A673 (cell line): Measurements from ENCODE around the gene CCIN. TPM values are rescaled to one million over a fixed set of nuclear protein-coding genes. Genes with fewer than 3 reads are reported as not detected.

Experiments used
- BruUV-seq: library from RNA; stranded (reverse); fragments of 400-500 nt; replicated peaks from 2 replicates; lab custom pipeline; 2021; lab: Mats Ljungman, UMichigan
- CTCF ChIA-PET: fragments of 300-600 bp; sonication (Branson Sonifier 250); formaldehyde crosslinking; loops from one replicate; lab custom pipeline; 2022; ENCODE audit warnings: antibody characterized with exemption; lab: Charles Lee
- POLR2A ChIA-PET: fragments of 300-600 bp; sonication (Branson Sonifier 250); formaldehyde crosslinking; loops from one replicate; lab custom pipeline; 2022; ENCODE audit warnings: antibody characterized with exemption; ENCODE audit not compliant: low non-redundant PET; lab: Charles Lee
- DNase-seq: peaks from one replicate; pipeline ENCODE4 v3.0.0-alpha.2; 2015; ENCODE audit warnings: low spot score
- H3K27ac ChIP-seq: fragments of 200-600 bp; sonication (generic); 2 replicates; pipeline ENCODE4 v1.5.1; 2016; ENCODE audit warnings: mixed run types, low read depth, mild to moderate bottlenecking, mixed read lengths, antibody characterized with exemption, low read length; ENCODE audit not compliant: poor library complexity, severe bottlenecking
- H3K27me3 ChIP-seq: fragments of 200-600 bp; sonication (generic); replicated peaks from 2 replicates; pipeline ENCODE4 v1.6.1; 2017; ENCODE audit warnings: mixed run types, low read depth, mild to moderate bottlenecking, mixed read lengths, antibody characterized with exemption, low read length; ENCODE audit not compliant: insufficient read depth, poor library complexity
- H3K36me3 ChIP-seq: fragments of 200-600 bp; sonication (generic); 2 replicates; pipeline ENCODE4 v1.6.1; 2016; ENCODE audit warnings: mixed run types, mild to moderate bottlenecking, mixed read lengths, antibody characterized with exemption, low read length; ENCODE audit not compliant: insufficient read depth, poor library complexity, severe bottlenecking
- H3K4me1 ChIP-seq: fragments of 200-600 bp; sonication (generic); 2 replicates; pipeline ENCODE4 v1.6.1; 2017; ENCODE audit warnings: mixed run types, mild to moderate bottlenecking, mixed read lengths, antibody characterized with exemption, low read length; ENCODE audit not compliant: insufficient read depth, poor library complexity, severe bottlenecking
- H3K4me3 ChIP-seq: fragments of 200-600 bp; sonication (generic); 2 replicates; pipeline ENCODE4 v1.5.1; 2016; ENCODE audit warnings: low read depth, mixed run types, mild to moderate bottlenecking, mixed read lengths, low read length; ENCODE audit not compliant: poor library complexity, severe bottlenecking
- H3K9me3 ChIP-seq: fragments of 200-600 bp; sonication (generic); 2 replicates; pipeline ENCODE4 v1.6.1; 2016; ENCODE audit warnings: mixed run types, low read depth, mild to moderate bottlenecking, mixed read lengths, antibody characterized with exemption, low read length; ENCODE audit not compliant: poor library complexity, severe bottlenecking
- EZH2 ChIP-seq: fragments of 200-600 bp; sonication (generic); IDR thresholded peaks from 2 replicates; pipeline ENCODE4 v1.6.1; 2017; ENCODE audit warnings: borderline replicate concordance, low read depth, mild to moderate bottlenecking, mixed read lengths, antibody characterized with exemption, low read length; ENCODE audit not compliant: poor library complexity, severe bottlenecking
- intact Hi-C: fragments of 100-400 bp; cut with micrococcal nuclease; formaldehyde crosslinking; loops from one replicate; pipeline ENCODE4 v1.10.0; 2022; ENCODE audit not compliant: unreplicated experiment
- total RNA-seq: library from RNA; stranded (reverse); gene quantifications from 2 replicates; pipeline ENCODE4 v1.2.3, GENCODE V29; 2021
- TF ChIP-seq, protein P1 (sequence below): fragments of 300-800, 200-600 bp; sonication (generic); conservative IDR thresholded peaks from 2 replicates; pipeline ENCODE4 v1.5.1; 2017; ENCODE audit warnings: low read depth, mild to moderate bottlenecking, antibody characterized with exemption, low read length, moderate library complexity, mixed read lengths

CCIN gene
- total RNA-seq, 1 experiment from 2014 or later, result not detected

DNA sequence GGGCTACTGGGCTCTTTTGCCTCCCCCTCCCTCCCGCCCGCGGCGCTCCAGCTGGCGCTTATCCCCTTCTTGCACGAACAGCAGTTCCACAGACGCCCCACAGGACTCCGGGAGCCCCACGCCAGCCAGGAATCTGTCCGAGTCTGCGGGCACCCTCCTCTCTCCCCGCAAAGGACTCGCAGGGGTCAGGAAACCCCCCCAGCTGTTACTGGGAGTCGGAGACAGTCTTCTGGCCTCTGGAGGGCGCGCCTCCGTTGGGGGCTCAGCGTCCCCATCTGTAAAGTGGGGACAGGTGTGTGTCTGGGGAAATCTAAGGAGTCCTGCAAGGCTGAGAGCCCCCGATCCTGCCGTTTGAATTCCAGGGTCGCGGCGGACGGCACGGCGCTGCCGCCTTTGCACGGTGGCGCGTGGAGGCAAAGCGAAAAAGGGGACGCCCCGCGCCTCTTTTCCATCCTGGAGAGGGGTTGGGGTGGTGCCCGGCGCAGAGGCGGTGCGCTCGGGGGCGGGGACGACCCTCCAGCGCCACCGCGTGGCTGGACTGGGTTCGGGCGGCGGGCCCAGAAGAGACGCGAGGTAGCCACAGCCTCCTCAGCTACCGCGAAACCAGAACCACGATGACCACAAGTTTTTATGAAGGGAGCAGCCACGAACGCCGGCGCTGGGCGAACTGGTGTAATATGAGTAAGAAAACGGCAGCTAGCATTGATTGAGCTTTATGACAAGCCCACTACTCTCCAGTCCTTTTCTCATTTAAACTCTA is 2.8 kb upstream of the CCIN start:
- TF ChIP-seq EZH2, result no peak
- TF ChIP-seq, protein P1, sequence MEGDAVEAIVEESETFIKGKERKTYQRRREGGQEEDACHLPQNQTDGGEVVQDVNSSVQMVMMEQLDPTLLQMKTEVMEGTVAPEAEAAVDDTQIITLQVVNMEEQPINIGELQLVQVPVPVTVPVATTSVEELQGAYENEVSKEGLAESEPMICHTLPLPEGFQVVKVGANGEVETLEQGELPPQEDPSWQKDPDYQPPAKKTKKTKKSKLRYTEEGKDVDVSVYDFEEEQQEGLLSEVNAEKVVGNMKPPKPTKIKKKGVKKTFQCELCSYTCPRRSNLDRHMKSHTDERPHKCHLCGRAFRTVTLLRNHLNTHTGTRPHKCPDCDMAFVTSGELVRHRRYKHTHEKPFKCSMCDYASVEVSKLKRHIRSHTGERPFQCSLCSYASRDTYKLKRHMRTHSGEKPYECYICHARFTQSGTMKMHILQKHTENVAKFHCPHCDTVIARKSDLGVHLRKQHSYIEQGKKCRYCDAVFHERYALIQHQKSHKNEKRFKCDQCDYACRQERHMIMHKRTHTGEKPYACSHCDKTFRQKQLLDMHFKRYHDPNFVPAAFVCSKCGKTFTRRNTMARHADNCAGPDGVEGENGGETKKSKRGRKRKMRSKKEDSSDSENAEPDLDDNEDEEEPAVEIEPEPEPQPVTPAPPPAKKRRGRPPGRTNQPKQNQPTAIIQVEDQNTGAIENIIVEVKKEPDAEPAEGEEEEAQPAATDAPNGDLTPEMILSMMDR, result peak; percentile 97
- H3K9me3 ChIP-seq, result no peaks in the 10 kb centered on the region
- peak; percentile 87 for DNase-seq

DNA sequence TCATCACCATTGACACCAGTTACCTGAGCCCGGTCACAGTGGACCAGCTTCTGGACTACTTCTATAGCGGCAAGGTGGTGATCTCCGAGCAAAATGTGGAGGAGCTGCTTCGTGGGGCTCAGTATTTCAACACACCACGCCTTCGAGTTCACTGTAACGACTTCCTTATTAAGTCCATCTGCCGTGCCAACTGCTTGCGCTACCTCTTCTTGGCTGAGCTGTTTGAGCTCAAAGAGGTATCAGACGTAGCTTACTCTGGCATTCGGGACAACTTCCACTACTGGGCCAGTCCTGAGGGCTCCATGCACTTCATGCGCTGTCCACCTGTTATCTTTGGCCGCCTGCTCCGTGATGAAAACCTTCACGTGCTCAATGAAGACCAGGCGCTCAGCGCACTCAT is 520 bp downstream of the CCIN start:
- no peaks in the 10 kb centered on the region for H3K27me3 ChIP-seq
- no peak overlapping the region for H3K4me3 ChIP-seq
- no peak for DNase-seq
- no peaks in the 10 kb centered on the region for H3K4me1 ChIP-seq
- TF ChIP-seq, protein P1, result no peak
- no peak for TF ChIP-seq EZH2
- POLR2A ChIA-PET, result no interaction called here
- intact Hi-C loops, result loop anchor here (5.0 kb wide), 2 partner anchors 162 to 217 kb away; no protein-coding TSS in a partner anchor
- CTCF ChIA-PET, result no interaction called here
- no peaks in the 10 kb centered on the region for H3K36me3 ChIP-seq
- H3K27ac ChIP-seq, result no peak overlapping the region
- H3K9me3 ChIP-seq, result no peaks in the 10 kb centered on the region
- BruUV-seq, result no TSS peak

More for the DNA sequence above, 2.8 kb upstream of the CCIN start:
- Histone ChIP-seq H3K4me3 (peak overlapping the region; percentile 49), H3K4me1 (peaks cover 6% of the 10 kb centered on the region), H3K27ac (no peak overlapping the region), H3K27me3 (no peaks in the 10 kb centered on the region), H3K36me3 (no peaks in the 10 kb centered on the region)
- intact Hi-C loops, result loop anchor here (1.0 to 5.0 kb wide), 3 partner anchors 63 to 214 kb away; no protein-coding TSS in a partner anchor
- no TSS peak for BruUV-seq
- ChIA-PET CTCF (interaction anchor here (0.6 to 1.6 kb wide), 7 partner anchors 14 to 162 kb away, joined by 3 to 7 read pairs (median 5); partner anchors contain the start of gene CLTA), POLR2A (no interaction called here)

DNA sequence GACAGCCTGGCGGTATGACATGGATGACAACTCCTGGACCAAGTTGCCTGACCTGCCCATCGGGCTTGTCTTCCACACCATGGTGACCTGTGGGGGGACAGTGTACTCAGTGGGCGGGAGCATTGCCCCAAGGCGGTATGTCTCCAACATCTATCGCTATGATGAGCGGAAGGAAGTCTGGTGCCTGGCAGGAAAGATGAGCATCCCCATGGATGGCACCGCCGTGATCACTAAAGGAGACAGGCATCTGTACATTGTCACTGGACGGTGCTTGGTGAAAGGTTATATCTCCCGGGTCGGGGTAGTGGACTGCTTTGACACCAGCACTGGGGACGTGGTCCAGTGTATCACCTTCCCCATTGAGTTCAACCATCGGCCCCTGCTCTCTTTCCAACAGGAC is 1.3 kb downstream of the CCIN start:
- no peaks in the 10 kb centered on the region for H3K36me3 ChIP-seq
- no peak for DNase-seq
- TF ChIP-seq, protein P1, result no peak
- no peak for TF ChIP-seq EZH2
- CTCF ChIA-PET, result no interaction called here
- no peak overlapping the region for H3K4me3 ChIP-seq
- H3K4me1 ChIP-seq, result no peaks in the 10 kb centered on the region
- intact Hi-C loops, result no loop called here
- no peak overlapping the region for H3K27ac ChIP-seq
- H3K27me3 ChIP-seq, result no peaks in the 10 kb centered on the region
- no peaks in the 10 kb centered on the region for H3K9me3 ChIP-seq
- no TSS peak for BruUV-seq
- POLR2A ChIA-PET, result no interaction called here
